ENCODE results near the gene ETV6.
"Not testable (repeated sequence)": the region's sequence is repeated elsewhere in the genome, so short reads cannot be mapped to it uniquely, and the experiment has no call there.

ETV6 gene

GRCh38 chr12:11649413-11650285 is at the start of gene ETV6:
ETV6 (plus strand) TSS chr12:11649674; CDS start chr12:11650128, 454 bp downstream.
- DNase-seq (ENCODE audit: low spot score): peak; percentile 92

- DNase-seq (ENCODE audit: low spot score): no peak
Observed at GRCh38 chr12:11600199-11600598, 49.3 kb upstream of the ETV6 start.

GRCh38 chr12:11601647-11602046 is 47.8 kb upstream of the ETV6 start:
- DNase-seq (ENCODE audit: low spot score): no peak

GRCh38 chr12:11607313-11608081 is 42.0 kb upstream of the ETV6 start:
- DNase-seq (ENCODE audit: low spot score): no peak

GRCh38 chr12:11609045-11609444 is 40.4 kb upstream of the ETV6 start:
- DNase-seq (ENCODE audit: low spot score): no peak

GRCh38 chr12:11615481-11615880 is 34.0 kb upstream of the ETV6 start:
- no peak for DNase-seq (ENCODE audit: low spot score)

GRCh38 chr12:11618046-11618445 is 31.4 kb upstream of the ETV6 start:
- DNase-seq (ENCODE audit: low spot score): no peak

- no peak for DNase-seq (ENCODE audit: low spot score)
Observed at GRCh38 chr12:11621797-11622423, 27.6 kb upstream of the ETV6 start.

- DNase-seq (ENCODE audit: low spot score): no peak
Observed at GRCh38 chr12:11622876-11623281, 26.6 kb upstream of the ETV6 start.

- DNase-seq (ENCODE audit: low spot score): no peak
Observed at GRCh38 chr12:11623382-11623781, 26.1 kb upstream of the ETV6 start.

- DNase-seq (ENCODE audit: low spot score): no peak
Observed at GRCh38 chr12:11624116-11624515, 25.4 kb upstream of the ETV6 start.

GRCh38 chr12:11627709-11628108 is 21.8 kb upstream of the ETV6 start:
- DNase-seq (ENCODE audit: low spot score): not testable (repeated sequence)

GRCh38 chr12:11628353-11628752 is 21.1 kb upstream of the ETV6 start:
- no peak for DNase-seq (ENCODE audit: low spot score)

- no peak for DNase-seq (ENCODE audit: low spot score)
Observed at GRCh38 chr12:11630046-11630706, 19.3 kb upstream of the ETV6 start.

- no peak for DNase-seq (ENCODE audit: low spot score)
Observed at GRCh38 chr12:11631288-11631687, 18.2 kb upstream of the ETV6 start.

- DNase-seq (ENCODE audit: low spot score): not testable (repeated sequence)
Observed at GRCh38 chr12:11631881-11632280, 17.6 kb upstream of the ETV6 start.

GRCh38 chr12:11633968-11634367 is 15.5 kb upstream of the ETV6 start:
- no peak for DNase-seq (ENCODE audit: low spot score)

- no peak for DNase-seq (ENCODE audit: low spot score)
Observed at GRCh38 chr12:11635341-11635740, 14.1 kb upstream of the ETV6 start.

GRCh38 chr12:11638315-11638916 is 11.1 kb upstream of the ETV6 start:
- DNase-seq (ENCODE audit: low spot score): no peak

- no peak for DNase-seq (ENCODE audit: low spot score)
Observed at GRCh38 chr12:11639454-11639853, 10.0 kb upstream of the ETV6 start.

GRCh38 chr12:11641522-11641921 is 8.0 kb upstream of the ETV6 start:
- DNase-seq (ENCODE audit: low spot score): no peak

GRCh38 chr12:11642785-11643184 is 6.7 kb upstream of the ETV6 start:
- DNase-seq (ENCODE audit: low spot score): no peak

Measured in SW480 (cell line).